ENCODE data around the gene MASP1. TPM values are rescaled to one million over a fixed set of nuclear protein-coding genes. Genes with fewer than 3 reads are reported as not detected.

Gene MASP1
- total and polyA plus RNA-seq, 2 donors (not counting 1 experiment from before 2014, with no cell fraction given), result not detected

- peaks cover 0 to 2% (median 0%) of the 10 kb centered on the region in 3 donors for H3K9me3 ChIP-seq (ENCODE audit: control extremely low read depth in 1 of 3, control insufficient read depth in 2 of 3, insufficient read depth in 1 of 3, low read length in 2 of 3)
- Mint-ChIP-seq H3K9me3 (ENCODE audit: insufficient read depth) (no peaks in the 10 kb centered on the region), H3K4me3 (no peak overlapping the region), H3K27ac (no peak overlapping the region), H3K4me1 (no peaks in the 10 kb centered on the region), H3K27me3 (peaks cover 47% of the 10 kb centered on the region)
- H3K4me3 ChIP-seq (ENCODE audit: control extremely low read depth in 1 of 5, extremely low read depth in 1 of 5, insufficient read depth in 1 of 5, low read depth in 2 of 5, low read length in 4 of 5), result no peak overlapping the region
- POLR2A ChIA-PET, result interaction anchor here (0.6 kb wide), 1 partner anchor 1796 kb away, joined by 3 read pairs; no protein-coding TSS in a partner anchor
- H2AFZ ChIP-seq (ENCODE audit: insufficient read depth, low read depth, low read length, poor library complexity, severe bottlenecking), result no peak overlapping the region
- no peak overlapping the region for H3K9ac ChIP-seq (ENCODE audit: low read length)
- H3K36me3 ChIP-seq (replicated peaks in 1 of 2; ENCODE audit: control extremely low read depth in 1 of 2, control insufficient read depth in 1 of 2, extremely low read depth in 1 of 2, insufficient read depth in 2 of 2, low read length in 1 of 2), result no peaks in the 10 kb centered on the region
- no peak for DNase-seq
- H3K79me2 ChIP-seq (ENCODE audit: control insufficient read depth, insufficient read depth, low read length), result no peaks in the 10 kb centered on the region
- no peak overlapping the region for H3K27ac ChIP-seq (ENCODE audit: low read length in 2 of 2)
- CTCF ChIA-PET, result interaction anchor here (1.8 kb wide), 1 partner anchor 30 kb away, joined by 4 read pairs; no protein-coding TSS in a partner anchor
- intact Hi-C loops (cut with micrococcal nuclease), result no loop called here
- no peaks in the 10 kb centered on the region for H3K4me1 ChIP-seq (ENCODE audit: control insufficient read depth in 2 of 2, insufficient read depth in 2 of 2, low read length in 2 of 2)
- H3K4me2 ChIP-seq (replicated peaks; ENCODE audit: low read depth, low read length, poor library complexity, severe bottlenecking), result no peak overlapping the region
- no peaks in the 10 kb centered on the region for H4K20me1 ChIP-seq (ENCODE audit: control insufficient read depth, insufficient read depth, low read length, poor library complexity, severe bottlenecking)
- TF ChIP-seq EZH2 (IDR thresholded peaks at IDR 0.05; ENCODE audit: borderline replicate concordance, insufficient read depth, low read depth, low read length, poor library complexity, severe bottlenecking) (no peak), CTCF (IDR thresholded peaks at IDR 0.05) (no peak)
- H3K27me3 ChIP-seq (replicated peaks in 1 of 4; ENCODE audit: control extremely low read depth in 1 of 4, control insufficient read depth in 3 of 4, insufficient read depth in 4 of 4, low read length in 3 of 4), result peaks cover 0 to 3% (median 1%) of the 10 kb centered on the region in 4 experiments
- WGBS (ENCODE audit: insufficient coverage), result 97% methylated on average over 5 of the region's 14 CpGs
- no peak for ATAC-seq (ENCODE audit: low read depth)
Observed at GRCh38 chr3:187288855-187289605, 2.5 kb downstream of the MASP1 start.

Measured in B cell (primary cell).